ENCODE results near the gene AKNA. TPM values are rescaled to one million over a fixed set of nuclear protein-coding genes. Genes with fewer than 3 reads are reported as not detected.
"Not testable (repeated sequence)": the region's sequence is repeated elsewhere in the genome, so short reads cannot be mapped to it uniquely, and the experiment has no call there.

The AKNA gene
- total and polyA plus RNA-seq, 7 donors: 9.9 to 81.6 (median 16.9) TPM

DNA sequence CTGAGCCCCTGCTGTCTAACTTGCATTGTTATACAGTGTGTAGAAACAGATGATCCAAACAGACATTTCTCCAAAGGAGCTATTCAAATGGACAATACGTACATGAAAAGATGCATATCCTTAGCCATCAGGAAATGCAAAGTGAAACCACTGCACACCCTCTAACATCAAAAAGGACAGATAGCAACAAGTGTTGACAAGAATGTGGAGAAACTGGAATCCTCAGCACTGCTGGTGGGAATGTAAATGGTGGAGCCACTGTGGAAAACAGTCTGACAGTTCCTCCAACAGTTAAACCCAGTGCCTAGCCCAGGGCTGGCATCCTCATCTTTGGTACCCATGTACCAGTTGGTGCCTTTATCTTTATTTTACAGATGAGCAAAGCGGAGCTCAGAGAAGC is 49.6 kb downstream of the AKNA start:
- H3K27me3 ChIP-seq: no peaks in the 10 kb centered on the region
- intact Hi-C loops (cut with DNase I): no loop called here
- no peak overlapping the region for H3K27ac ChIP-seq
- H3K9me3 ChIP-seq: no peaks in the 10 kb centered on the region
- H3K4me1 ChIP-seq: peaks cover 0 to 4% (median 2%) of the 10 kb centered on the region in 4 donors
- TF ChIP-seq, protein P1, sequence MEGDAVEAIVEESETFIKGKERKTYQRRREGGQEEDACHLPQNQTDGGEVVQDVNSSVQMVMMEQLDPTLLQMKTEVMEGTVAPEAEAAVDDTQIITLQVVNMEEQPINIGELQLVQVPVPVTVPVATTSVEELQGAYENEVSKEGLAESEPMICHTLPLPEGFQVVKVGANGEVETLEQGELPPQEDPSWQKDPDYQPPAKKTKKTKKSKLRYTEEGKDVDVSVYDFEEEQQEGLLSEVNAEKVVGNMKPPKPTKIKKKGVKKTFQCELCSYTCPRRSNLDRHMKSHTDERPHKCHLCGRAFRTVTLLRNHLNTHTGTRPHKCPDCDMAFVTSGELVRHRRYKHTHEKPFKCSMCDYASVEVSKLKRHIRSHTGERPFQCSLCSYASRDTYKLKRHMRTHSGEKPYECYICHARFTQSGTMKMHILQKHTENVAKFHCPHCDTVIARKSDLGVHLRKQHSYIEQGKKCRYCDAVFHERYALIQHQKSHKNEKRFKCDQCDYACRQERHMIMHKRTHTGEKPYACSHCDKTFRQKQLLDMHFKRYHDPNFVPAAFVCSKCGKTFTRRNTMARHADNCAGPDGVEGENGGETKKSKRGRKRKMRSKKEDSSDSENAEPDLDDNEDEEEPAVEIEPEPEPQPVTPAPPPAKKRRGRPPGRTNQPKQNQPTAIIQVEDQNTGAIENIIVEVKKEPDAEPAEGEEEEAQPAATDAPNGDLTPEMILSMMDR (IDR thresholded peaks at IDR 0.05): no peak
- TF ChIP-seq POLR2AphosphoS5 (IDR thresholded peaks at IDR 0.05): no peak
- no peak for TF ChIP-seq POLR2A (IDR thresholded peaks at IDR 0.05)
- TF ChIP-seq EP300 (IDR thresholded peaks at IDR 0.05): no peak
- H3K4me3 ChIP-seq: no peak overlapping the region
- no peak for DNase-seq
- WGBS, 2 donors: 90 to 96% methylated on average over 2 of the region's 2 CpGs
- H3K36me3 ChIP-seq: peaks cover 15 to 72% (median 26%) of the 10 kb centered on the region in 4 donors

DNA sequence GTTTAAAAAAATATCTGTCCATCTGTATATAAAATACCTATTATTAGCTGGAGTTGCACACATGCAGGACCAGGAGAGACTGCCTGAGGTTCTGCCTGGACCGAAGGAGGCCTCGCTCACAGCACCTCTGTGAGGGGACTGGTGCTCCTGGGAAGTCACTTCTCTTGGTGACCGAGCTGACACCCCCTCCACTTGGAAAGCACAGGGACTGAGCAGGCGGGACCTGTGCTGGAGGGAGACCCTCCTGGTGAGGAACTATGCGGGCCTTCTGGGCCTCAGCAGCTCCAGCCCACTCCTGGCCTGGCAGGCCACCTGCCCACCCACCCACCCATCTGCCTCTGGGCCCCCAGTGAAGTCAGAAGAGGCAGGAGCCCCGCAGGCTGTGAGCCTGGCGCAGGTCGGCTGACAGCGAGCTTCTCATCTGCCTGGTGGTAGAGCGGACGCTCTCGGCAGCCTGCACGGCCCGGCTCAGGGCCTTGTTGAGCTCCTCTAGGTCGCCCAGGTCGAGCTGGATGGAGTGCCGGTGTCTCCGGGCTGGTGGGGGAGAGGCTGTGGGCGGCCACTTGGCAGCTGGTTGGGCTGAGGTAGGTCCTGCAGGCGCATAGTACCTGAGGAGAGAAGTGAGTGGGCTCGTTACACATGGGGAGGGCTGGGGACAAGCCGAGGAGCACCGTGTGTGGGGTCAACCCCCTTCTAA is 50.9 kb downstream of the AKNA start:
- intact Hi-C loops (cut with DNase I): no loop called here
- H3K9me3 ChIP-seq: no peaks in the 10 kb centered on the region
- H3K36me3 ChIP-seq: peaks cover 9 to 59% (median 26%) of the 10 kb centered on the region in 4 donors
- no peaks in the 10 kb centered on the region for H3K4me1 ChIP-seq
- WGBS, 2 donors: 92 to 94% methylated on average over 23 of the region's 23 CpGs
- H3K27ac ChIP-seq: no peak overlapping the region
- no peak for DNase-seq
- TF ChIP-seq, protein P1 (IDR thresholded peaks at IDR 0.05): no peak
- TF ChIP-seq POLR2AphosphoS5 (IDR thresholded peaks at IDR 0.05) (no peak), POLR2A (IDR thresholded peaks at IDR 0.05) (no peak), EP300 (IDR thresholded peaks at IDR 0.05) (no peak)
- H3K4me3 ChIP-seq: no peak overlapping the region
- no peaks in the 10 kb centered on the region for H3K27me3 ChIP-seq

DNA sequence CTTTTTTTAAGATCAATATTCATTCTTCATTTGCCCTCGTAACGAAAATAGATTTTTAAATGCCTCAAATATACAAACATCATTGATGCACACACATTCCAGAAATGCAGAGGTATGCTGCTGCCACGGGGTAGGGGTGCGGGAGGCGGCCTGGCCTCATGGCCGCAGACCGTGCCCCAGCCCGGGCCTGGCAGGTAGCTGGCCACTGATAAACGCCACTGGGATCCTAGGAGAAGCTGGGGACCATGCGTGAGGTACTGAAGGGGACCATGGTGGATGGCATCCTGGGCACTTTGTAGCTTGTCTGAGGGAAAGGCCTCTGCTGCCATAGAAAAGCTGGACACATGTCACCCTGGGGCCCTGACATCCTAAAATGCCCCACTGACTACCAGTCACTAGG is 51.6 kb downstream of the AKNA start:
- Histone ChIP-seq H3K36me3 (peaks cover 9 to 52% (median 23%) of the 10 kb centered on the region in 4 donors), H3K9me3 (no peaks in the 10 kb centered on the region), H3K4me3 (no peak overlapping the region), H3K4me1 (no peaks in the 10 kb centered on the region), H3K27me3 (no peaks in the 10 kb centered on the region), H3K27ac (no peak overlapping the region)
- TF ChIP-seq POLR2AphosphoS5 (IDR thresholded peaks at IDR 0.05) (no peak), EP300 (IDR thresholded peaks at IDR 0.05) (no peak), POLR2A (IDR thresholded peaks at IDR 0.05) (no peak)
- TF ChIP-seq, protein P1 (IDR thresholded peaks at IDR 0.05): no peak
- DNase-seq: no peak
- 81% methylated on average over 10 of the region's 10 CpGs for WGBS, 2 donors
- intact Hi-C loops (cut with DNase I): no loop called here

DNA sequence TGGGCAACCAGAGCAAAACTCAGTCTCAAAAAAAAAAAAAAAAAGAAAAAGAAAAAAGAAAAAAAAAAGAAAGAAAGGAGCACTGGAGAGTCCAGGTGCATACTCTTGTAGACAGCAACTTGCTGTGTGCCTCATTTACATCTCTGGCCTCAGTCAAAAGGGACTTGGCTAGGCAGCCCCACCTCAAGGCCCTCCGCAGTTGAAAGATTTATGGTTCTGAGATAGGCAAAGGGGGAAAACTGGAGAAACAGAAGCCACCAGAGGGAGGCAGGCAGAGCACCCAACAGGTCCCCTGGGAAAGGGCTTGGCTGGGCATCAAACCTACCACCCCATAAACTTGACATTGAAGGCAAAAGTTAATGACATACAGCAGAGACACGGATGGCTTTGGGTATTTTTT is 52.0 kb downstream of the AKNA start:
- TF ChIP-seq POLR2A (IDR thresholded peaks at IDR 0.05) (no peak), EP300 (IDR thresholded peaks at IDR 0.05) (no peak), POLR2AphosphoS5 (IDR thresholded peaks at IDR 0.05) (no peak)
- TF ChIP-seq, protein P1 (IDR thresholded peaks at IDR 0.05): no peak
- H3K27ac ChIP-seq: no peak overlapping the region
- peaks cover 9 to 48% (median 21%) of the 10 kb centered on the region in 4 donors for H3K36me3 ChIP-seq
- H3K4me3 ChIP-seq: no peak overlapping the region
- intact Hi-C loops (cut with DNase I): no loop called here
- H3K27me3 ChIP-seq: no peaks in the 10 kb centered on the region
- H3K4me1 ChIP-seq: no peaks in the 10 kb centered on the region
- no peak for DNase-seq
- WGBS, 2 donors: 74% methylated on average over 2 of the region's 2 CpGs
- no peaks in the 10 kb centered on the region for H3K9me3 ChIP-seq

DNA sequence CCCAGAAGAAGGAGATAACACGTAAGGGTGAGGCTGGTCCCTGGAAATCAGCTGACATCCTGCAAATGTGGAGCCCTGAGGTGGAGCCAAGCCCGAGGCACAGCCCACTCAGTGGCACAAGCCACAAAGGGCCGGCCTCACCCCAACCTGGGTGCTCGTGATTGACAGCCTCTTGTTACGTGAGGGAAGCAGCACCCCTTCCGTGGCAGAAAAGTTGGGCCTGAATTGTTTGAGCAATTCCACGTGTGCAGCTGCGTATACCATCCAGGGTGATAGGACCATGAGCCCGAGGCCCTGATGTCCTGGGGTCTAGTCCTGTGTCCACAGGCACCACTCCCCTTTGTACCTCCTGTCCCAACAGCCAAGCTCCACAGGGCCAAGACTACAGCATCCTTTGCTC is 53.3 kb downstream of the AKNA start:
- H3K4me3 ChIP-seq: no peak overlapping the region
- H3K36me3 ChIP-seq: peaks cover 9 to 35% (median 17%) of the 10 kb centered on the region in 4 donors
- 91 to 94% methylated on average over 8 to 9 of the region's 9 CpGs for WGBS, 2 donors
- H3K27me3 ChIP-seq: no peaks in the 10 kb centered on the region
- TF ChIP-seq POLR2AphosphoS5 (IDR thresholded peaks at IDR 0.05): peak in 1 of 4 donors; percentile 5
- TF ChIP-seq EP300 (IDR thresholded peaks at IDR 0.05): no peak
- TF ChIP-seq, protein P1 (IDR thresholded peaks at IDR 0.05): no peak
- no peak for TF ChIP-seq POLR2A (IDR thresholded peaks at IDR 0.05)
- H3K27ac ChIP-seq: no peak overlapping the region
- DNase-seq: no peak
- H3K9me3 ChIP-seq: no peaks in the 10 kb centered on the region
- intact Hi-C loops (cut with DNase I): no loop called here
- no peaks in the 10 kb centered on the region for H3K4me1 ChIP-seq

DNA sequence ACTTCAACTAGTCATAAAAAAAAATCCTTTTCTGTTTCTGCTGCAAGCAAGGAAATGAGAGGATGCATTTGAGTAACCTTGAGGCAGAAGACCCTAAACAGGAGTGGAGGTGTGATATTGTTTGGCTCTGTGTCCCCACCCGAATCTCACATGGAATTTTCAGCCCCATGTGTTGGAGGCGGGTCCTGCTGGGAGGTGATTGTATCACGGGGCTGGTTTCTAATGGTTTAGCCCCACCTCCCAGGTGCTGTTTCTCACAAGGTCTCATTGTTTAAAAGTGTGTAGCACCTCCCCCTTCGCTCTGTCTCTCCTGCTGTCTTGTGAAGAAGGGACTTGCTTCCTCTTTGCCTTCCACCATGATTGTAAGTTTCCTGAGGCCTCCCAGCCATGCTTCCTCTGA is 54.1 kb downstream of the AKNA start:
- 75 to 97% methylated on average over 3 of the region's 4 CpGs for WGBS, 2 donors
- peaks cover 9 to 30% (median 16%) of the 10 kb centered on the region in 4 donors for H3K36me3 ChIP-seq
- H3K4me1 ChIP-seq; DNase-seq; H3K27me3 ChIP-seq; intact Hi-C loops (cut with DNase I); H3K27ac ChIP-seq; H3K4me3 ChIP-seq; H3K9me3 ChIP-seq: not testable (repeated sequence)

DNA sequence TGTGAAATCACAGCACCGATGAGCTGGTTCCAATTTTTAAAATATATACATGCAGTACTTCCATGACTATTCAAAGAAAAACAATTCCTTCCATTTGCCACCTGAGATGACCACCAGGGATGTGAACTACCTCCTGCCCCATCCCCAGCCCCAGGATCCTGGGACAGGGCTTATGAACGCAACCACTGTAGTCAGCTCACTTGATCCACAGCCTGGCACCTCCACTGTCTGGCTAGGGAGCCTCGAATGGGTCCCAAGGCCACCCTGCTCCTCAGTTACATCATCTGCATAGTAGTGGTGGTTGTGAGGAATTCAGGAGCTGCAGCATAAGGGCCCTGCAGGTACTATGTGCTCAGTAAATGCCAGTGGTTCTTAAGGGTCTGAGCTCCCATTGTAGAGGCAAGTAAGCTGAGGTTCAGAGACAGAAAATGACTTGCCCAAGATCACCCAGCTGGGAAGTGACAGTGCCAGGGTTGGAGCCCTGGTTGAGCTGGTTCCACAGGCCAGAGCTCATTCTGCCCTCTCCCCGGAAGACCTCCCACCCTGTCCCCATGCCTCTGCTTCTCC is 55.2 kb downstream of the AKNA start:
- H3K4me1 ChIP-seq; H3K27ac ChIP-seq; intact Hi-C loops (cut with DNase I); H3K4me3 ChIP-seq; H3K27me3 ChIP-seq; DNase-seq; H3K9me3 ChIP-seq: not testable (repeated sequence)
- H3K36me3 ChIP-seq: peaks cover 6 to 18% (median 10%) of the 10 kb centered on the region in 4 donors
- WGBS, 2 donors: 76 to 78% methylated on average over 4 of the region's 4 CpGs

Measured in sigmoid colon (tissue), 7 donors.